ENCODE data around the gene EBI3. TPM values are rescaled to one million over a fixed set of nuclear protein-coding genes. Genes with fewer than 3 reads are reported as not detected.
"Not testable (repeated sequence)": the region's sequence is repeated elsewhere in the genome, so short reads cannot be mapped to it uniquely, and the experiment has no call there.

Gene EBI3
- total RNA-seq, 1 donor = not detected

DNA sequence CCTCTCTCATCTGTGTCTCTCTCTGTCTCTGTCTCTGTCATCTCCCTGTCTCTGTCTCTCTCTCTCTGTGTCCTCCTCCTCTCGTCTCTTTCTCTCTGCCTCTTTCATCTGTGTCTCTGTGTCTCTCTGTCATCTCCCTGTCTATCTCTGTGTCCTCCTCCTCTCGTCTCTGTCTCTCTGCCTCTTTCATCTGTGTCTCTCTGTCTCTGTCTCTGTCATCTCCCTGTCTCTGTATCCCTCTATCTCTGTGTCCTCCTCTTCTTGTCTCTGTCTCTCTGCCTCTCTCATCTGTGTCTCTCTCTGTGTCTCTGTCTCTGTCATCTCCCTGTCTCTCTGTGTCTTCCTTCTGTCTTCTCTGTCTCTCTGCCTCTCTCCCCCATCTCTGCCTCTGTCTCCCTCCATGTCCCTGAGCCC is 551 bp upstream of the EBI3 start:
- TF ChIP-seq, protein P1, sequence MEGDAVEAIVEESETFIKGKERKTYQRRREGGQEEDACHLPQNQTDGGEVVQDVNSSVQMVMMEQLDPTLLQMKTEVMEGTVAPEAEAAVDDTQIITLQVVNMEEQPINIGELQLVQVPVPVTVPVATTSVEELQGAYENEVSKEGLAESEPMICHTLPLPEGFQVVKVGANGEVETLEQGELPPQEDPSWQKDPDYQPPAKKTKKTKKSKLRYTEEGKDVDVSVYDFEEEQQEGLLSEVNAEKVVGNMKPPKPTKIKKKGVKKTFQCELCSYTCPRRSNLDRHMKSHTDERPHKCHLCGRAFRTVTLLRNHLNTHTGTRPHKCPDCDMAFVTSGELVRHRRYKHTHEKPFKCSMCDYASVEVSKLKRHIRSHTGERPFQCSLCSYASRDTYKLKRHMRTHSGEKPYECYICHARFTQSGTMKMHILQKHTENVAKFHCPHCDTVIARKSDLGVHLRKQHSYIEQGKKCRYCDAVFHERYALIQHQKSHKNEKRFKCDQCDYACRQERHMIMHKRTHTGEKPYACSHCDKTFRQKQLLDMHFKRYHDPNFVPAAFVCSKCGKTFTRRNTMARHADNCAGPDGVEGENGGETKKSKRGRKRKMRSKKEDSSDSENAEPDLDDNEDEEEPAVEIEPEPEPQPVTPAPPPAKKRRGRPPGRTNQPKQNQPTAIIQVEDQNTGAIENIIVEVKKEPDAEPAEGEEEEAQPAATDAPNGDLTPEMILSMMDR (IDR thresholded peaks at IDR 0.05; ENCODE audit: insufficient read depth, low read length) = no peak
- DNase-seq (ENCODE audit: low read depth) = no peak

GRCh38 chr19:4230237-4230636 is 914 bp downstream of the EBI3 start:
- not testable (repeated sequence) for H3K4me3 ChIP-seq (ENCODE audit: low read depth, low read length); DNase-seq (ENCODE audit: low read depth)

More for the DNA sequence above, 551 bp upstream of the EBI3 start:
- H3K4me3 ChIP-seq (ENCODE audit: low read depth, low read length) = no peak overlapping the region

DNA sequence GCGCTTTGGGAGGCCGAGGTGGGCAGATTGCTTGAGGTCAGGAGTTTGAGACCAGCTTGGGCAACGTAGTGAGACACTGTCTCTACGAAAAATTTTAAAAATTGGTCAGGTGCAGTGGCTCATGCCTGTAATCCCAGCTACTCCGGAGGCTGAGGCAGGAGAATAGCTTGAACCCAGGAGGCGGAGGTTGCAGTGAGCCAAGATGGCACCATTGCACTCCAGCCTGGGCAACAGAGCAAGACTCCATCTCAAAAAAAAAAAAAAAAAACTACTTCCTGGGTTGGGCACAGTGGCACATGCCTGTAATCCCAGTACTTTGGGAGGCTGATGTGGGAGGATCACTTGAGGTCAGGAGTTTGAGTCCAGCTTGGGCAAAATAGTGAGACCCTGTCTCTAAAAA is 2.2 kb downstream of the EBI3 start:
- DNase-seq (ENCODE audit: low read depth); H3K4me3 ChIP-seq (ENCODE audit: low read depth, low read length): not testable (repeated sequence)

DNA sequence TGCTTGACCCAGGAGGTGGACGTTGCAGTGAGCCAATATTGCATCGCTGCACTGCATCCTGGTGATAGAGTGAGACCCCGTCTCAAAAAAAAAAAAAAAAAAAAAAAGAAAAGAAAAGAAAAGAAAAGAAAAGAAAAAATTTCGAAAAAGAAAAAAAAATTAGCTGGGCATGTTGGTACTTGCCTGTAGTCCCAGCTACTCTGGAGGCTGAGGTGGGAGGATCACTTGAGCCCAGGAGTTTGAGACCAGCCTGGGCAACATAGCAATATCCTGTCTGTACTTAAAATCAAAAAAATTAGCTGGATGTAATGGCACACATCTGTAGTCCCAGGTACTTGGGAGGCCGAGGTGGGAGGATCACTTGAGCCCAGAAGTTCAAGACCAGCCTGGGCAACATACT is 2.8 kb downstream of the EBI3 start:
- H3K4me3 ChIP-seq (ENCODE audit: low read depth, low read length) = not testable (repeated sequence)

GRCh38 chr19:4232614-4233281 is 3.4 kb downstream of the EBI3 start:
- DNase-seq (ENCODE audit: low read depth) = no peak
- H3K4me3 ChIP-seq (ENCODE audit: low read depth, low read length) = no peak overlapping the region
- TF ChIP-seq, protein P1 (IDR thresholded peaks at IDR 0.05; ENCODE audit: insufficient read depth, low read length) = no peak

More for the DNA sequence above, 2.8 kb downstream of the EBI3 start:
- DNase-seq (ENCODE audit: low read depth) = not testable (repeated sequence)

DNA sequence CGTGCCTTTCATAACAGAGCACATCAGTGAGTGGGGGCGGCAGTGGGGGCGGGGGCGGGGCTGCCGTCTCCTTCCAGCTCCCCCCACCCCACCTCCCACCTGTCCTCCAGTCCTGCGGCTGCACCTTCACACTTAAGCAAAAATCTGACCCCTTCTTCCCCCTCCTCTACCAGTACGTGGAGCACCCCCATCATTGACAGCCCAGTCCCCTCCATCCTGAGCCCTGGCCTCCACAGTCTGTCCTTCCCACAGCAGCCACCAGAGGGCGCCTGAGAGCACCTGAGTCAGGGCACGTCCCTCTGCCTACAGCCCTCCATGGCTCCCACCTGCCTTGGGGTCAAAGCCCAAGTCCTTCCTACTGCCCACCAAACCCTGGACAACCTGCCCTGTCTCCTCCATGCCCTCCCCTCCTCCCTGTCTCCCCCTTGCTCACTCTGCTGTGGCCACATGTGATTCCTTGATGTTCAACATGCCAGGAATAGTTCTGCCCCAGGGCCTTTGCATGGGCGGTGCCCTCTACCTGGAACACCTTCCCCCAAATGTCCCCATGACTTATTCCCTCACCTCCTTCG is 4.0 kb downstream of the EBI3 start:
- no peak overlapping the region for H3K4me3 ChIP-seq (ENCODE audit: low read depth, low read length)
- DNase-seq (ENCODE audit: low read depth) = peak; percentile 33

GRCh38 chr19:4234142-4234861 is 5.0 kb downstream of the EBI3 start:
- no peak overlapping the region for H3K4me3 ChIP-seq (ENCODE audit: low read depth, low read length)
- TF ChIP-seq, protein P1 (IDR thresholded peaks at IDR 0.05; ENCODE audit: insufficient read depth, low read length) = no peak
- no peak for DNase-seq (ENCODE audit: low read depth)

More for the DNA sequence above, 4.0 kb downstream of the EBI3 start:
- TF ChIP-seq, protein P1 (IDR thresholded peaks at IDR 0.05; ENCODE audit: insufficient read depth, low read length) = peak; percentile 87

GRCh38 chr19:4234862-4235201 is 5.5 kb downstream of the EBI3 start:
- DNase-seq (ENCODE audit: low read depth) = no peak
- H3K4me3 ChIP-seq (ENCODE audit: low read depth, low read length) = no peak overlapping the region
- TF ChIP-seq, protein P1 (IDR thresholded peaks at IDR 0.05; ENCODE audit: insufficient read depth, low read length) = no peak

- not testable (repeated sequence) for DNase-seq (ENCODE audit: low read depth); H3K4me3 ChIP-seq (ENCODE audit: low read depth, low read length)
These were observed 8.2 kb downstream of the EBI3 start for GRCh38 chr19:4237510-4237909.

Measured in fibroblast of the aortic adventitia (primary cell).